Measurements from ENCODE around the gene HOXB5. TPM values are rescaled to one million over a fixed set of nuclear protein-coding genes. Genes with fewer than 3 reads are reported as not detected.

HOXB5 gene
- total RNA-seq, 1 experiment from 2014 or later = 19.8 TPM

DNA sequence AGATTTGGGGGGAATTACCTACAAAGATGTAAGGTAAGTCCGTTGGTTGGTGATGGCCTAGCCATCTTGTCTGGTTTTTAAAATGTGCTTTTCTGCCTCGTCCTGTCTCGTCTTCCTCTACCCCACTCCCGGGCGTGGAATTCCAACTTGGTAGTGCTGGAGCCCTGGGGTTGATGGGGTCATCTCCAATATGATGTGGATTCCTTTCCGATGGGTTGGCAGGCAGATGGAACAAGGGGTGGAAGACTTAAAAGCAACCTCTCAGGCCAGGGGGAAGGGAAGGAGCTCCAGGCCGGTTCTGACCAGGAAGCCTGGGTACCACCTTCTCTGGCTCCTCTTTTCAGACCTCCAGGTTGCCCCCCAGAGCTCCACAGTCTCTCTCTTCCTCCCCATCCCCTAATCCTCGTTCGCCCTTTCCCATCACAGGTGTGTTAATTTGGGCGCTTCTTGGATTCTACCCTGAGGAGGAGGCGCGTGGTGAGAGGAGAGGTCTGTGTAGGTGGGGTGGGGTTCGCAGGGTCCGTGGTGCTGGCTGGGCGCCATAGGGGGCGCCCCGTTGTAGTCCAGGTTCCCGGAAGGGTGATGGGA, 43.6 kb downstream of the HOXB5 start:
- Histone ChIP-seq H3K36me3 (ENCODE audit: control insufficient read depth in 1 of 2, insufficient read depth in 2 of 2, low read length in 2 of 2) (peaks cover 0 to 4% of the 10 kb centered on the region in 2 experiments; a peak in 1 of 4 replicates), H3K9ac (ENCODE audit: low read length) (no peak overlapping the region), H3K4me2 (ENCODE audit: low read length) (no peak overlapping the region), H3K4me3 (replicated peaks in 1 of 2; ENCODE audit: low read depth in 1 of 2, low read length in 2 of 2) (no peak overlapping the region), H3K9me3 (ENCODE audit: control insufficient read depth in 1 of 2, insufficient read depth in 1 of 2, low read depth in 1 of 2, low read length in 2 of 2) (no peaks in the 10 kb centered on the region), H3K27me3 (ENCODE audit: insufficient read depth, low read length) (no peaks in the 10 kb centered on the region), H3K4me1 (ENCODE audit: control insufficient read depth in 1 of 2, insufficient read depth in 2 of 2, low read length in 2 of 2) (no peaks in the 10 kb centered on the region), H3K27ac (ENCODE audit: low read depth, low read length) (no peak overlapping the region), H4K20me1 (ENCODE audit: insufficient read depth) (no peaks in the 10 kb centered on the region), H3K79me2 (ENCODE audit: insufficient read depth, low read length) (no peaks in the 10 kb centered on the region), H3K9me2 (ENCODE audit: insufficient read depth) (no peaks in the 10 kb centered on the region), H2AFZ (ENCODE audit: low read depth, low read length, poor library complexity, severe bottlenecking) (no peak overlapping the region)
- RAD21 ChIA-PET (ENCODE audit: low non-redundant PET in 1 of 2, low total read pairs in 2 of 2, uncharacterized antibody in 2 of 2, unreplicated experiment in 2 of 2) = no interaction called here
- POLR2A ChIA-PET = no interaction called here
- ATAC-seq (no peak), DNase-seq (ENCODE audit: low read depth, low spot score) (no peak)
- CTCF ChIA-PET = no interaction called here
- TF ChIP-seq, protein P1, sequence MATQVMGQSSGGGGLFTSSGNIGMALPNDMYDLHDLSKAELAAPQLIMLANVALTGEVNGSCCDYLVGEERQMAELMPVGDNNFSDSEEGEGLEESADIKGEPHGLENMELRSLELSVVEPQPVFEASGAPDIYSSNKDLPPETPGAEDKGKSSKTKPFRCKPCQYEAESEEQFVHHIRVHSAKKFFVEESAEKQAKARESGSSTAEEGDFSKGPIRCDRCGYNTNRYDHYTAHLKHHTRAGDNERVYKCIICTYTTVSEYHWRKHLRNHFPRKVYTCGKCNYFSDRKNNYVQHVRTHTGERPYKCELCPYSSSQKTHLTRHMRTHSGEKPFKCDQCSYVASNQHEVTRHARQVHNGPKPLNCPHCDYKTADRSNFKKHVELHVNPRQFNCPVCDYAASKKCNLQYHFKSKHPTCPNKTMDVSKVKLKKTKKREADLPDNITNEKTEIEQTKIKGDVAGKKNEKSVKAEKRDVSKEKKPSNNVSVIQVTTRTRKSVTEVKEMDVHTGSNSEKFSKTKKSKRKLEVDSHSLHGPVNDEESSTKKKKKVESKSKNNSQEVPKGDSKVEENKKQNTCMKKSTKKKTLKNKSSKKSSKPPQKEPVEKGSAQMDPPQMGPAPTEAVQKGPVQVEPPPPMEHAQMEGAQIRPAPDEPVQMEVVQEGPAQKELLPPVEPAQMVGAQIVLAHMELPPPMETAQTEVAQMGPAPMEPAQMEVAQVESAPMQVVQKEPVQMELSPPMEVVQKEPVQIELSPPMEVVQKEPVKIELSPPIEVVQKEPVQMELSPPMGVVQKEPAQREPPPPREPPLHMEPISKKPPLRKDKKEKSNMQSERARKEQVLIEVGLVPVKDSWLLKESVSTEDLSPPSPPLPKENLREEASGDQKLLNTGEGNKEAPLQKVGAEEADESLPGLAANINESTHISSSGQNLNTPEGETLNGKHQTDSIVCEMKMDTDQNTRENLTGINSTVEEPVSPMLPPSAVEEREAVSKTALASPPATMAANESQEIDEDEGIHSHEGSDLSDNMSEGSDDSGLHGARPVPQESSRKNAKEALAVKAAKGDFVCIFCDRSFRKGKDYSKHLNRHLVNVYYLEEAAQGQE (IDR thresholded peaks at IDR 0.05; ENCODE audit: low read depth) = no peak
- TF ChIP-seq EZH2 (IDR thresholded peaks at IDR 0.05) (no peak), ELF1 (IDR thresholded peaks at IDR 0.05; ENCODE audit: borderline replicate concordance, low read depth) (no peak), SP1 (IDR thresholded peaks at IDR 0.05; ENCODE audit: low read depth) (no peak), POLR2AphosphoS5 (IDR thresholded peaks at IDR 0.05; ENCODE audit: low read depth, low read length) (no peak), SIN3A (IDR thresholded peaks at IDR 0.05; ENCODE audit: low read depth) (no peak), TCF7L2 (IDR thresholded peaks at IDR 0.05; ENCODE audit: borderline replicate concordance, extremely low read depth, insufficient read depth, insufficient read length) (no peak), EZH2phosphoT487 (IDR thresholded peaks at IDR 0.05; ENCODE audit: borderline replicate concordance) (no peak), ZFX (IDR thresholded peaks at IDR 0.05) (no peak), CEBPB (IDR thresholded peaks at IDR 0.05; ENCODE audit: low read depth) (no peak), RAD21 (IDR thresholded peaks at IDR 0.05; ENCODE audit: low read depth) (no peak), JUND (IDR thresholded peaks at IDR 0.05) (no peak), FOSL1 (IDR thresholded peaks at IDR 0.05; ENCODE audit: low read depth) (no peak), CBX3 (IDR thresholded peaks at IDR 0.05; ENCODE audit: low read depth) (no peak), EGR1 (IDR thresholded peaks at IDR 0.05; ENCODE audit: low read depth) (no peak)
- TF ChIP-seq, protein P2, sequence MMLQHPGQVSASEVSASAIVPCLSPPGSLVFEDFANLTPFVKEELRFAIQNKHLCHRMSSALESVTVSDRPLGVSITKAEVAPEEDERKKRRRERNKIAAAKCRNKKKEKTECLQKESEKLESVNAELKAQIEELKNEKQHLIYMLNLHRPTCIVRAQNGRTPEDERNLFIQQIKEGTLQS (IDR thresholded peaks at IDR 0.05) = no peak
- TF ChIP-seq, protein P3, sequence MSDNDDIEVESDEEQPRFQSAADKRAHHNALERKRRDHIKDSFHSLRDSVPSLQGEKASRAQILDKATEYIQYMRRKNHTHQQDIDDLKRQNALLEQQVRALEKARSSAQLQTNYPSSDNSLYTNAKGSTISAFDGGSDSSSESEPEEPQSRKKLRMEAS (IDR thresholded peaks at IDR 0.05) = no peak
- TF ChIP-seq, protein P4, sequence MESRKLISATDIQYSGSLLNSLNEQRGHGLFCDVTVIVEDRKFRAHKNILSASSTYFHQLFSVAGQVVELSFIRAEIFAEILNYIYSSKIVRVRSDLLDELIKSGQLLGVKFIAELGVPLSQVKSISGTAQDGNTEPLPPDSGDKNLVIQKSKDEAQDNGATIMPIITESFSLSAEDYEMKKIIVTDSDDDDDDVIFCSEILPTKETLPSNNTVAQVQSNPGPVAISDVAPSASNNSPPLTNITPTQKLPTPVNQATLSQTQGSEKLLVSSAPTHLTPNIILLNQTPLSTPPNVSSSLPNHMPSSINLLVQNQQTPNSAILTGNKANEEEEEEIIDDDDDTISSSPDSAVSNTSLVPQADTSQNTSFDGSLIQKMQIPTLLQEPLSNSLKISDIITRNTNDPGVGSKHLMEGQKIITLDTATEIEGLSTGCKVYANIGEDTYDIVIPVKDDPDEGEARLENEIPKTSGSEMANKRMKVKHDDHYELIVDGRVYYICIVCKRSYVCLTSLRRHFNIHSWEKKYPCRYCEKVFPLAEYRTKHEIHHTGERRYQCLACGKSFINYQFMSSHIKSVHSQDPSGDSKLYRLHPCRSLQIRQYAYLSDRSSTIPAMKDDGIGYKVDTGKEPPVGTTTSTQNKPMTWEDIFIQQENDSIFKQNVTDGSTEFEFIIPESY (IDR thresholded peaks at IDR 0.05; ENCODE audit: extremely low read depth, insufficient replicate concordance, low read length) = no peak
- no TSS peak for BruUV-seq (replicated peaks)
- intact Hi-C loops (cut with micrococcal nuclease) = no loop called here

All from HCT116 (cell line).